Activated naive CD4-positive, alpha-beta T cell treated with anti-CD3 and anti-CD28 coated beads, Interleukin-2, amount 50 U/mL, for 72 hours (primary cell): ENCODE results near the gene TSG101. TPM values are rescaled to one million over a fixed set of nuclear protein-coding genes. Genes with fewer than 3 reads are reported as not detected.

Experiments
- ATAC-seq, 2 donors: fragments of 150-1000 bp; cut with Tn5 transposase; 2 replicates each; pipeline ENCODE4 v1.10.0; 2021; ENCODE audit warnings: mild to moderate bottlenecking in 2 of 2, moderate library complexity in 2 of 2
- DNase-seq, 2 donors: peaks; one replicate each; pipeline ENCODE4 v3.0.0; 2021 to 2022; ENCODE audit warnings: low spot score in 2 of 2
- H3K27ac Mint-ChIP-seq, 2 donors: one replicate each; pipeline ENCODE4 v1.8.0; 2022; ENCODE audit warnings: mild to moderate bottlenecking in 2 of 2, mixed read lengths in 2 of 2
- H3K36me3 Mint-ChIP-seq, 2 donors: one replicate each; pipeline ENCODE4 v1.8.0; 2022; ENCODE audit warnings: mixed read lengths in 2 of 2
- H3K9me3 Mint-ChIP-seq, 2 donors: one replicate each; pipeline ENCODE4 v1.8.0; 2022; ENCODE audit warnings: mixed read lengths in 2 of 2
- total RNA-seq, 2 donors: library from RNA; stranded (reverse); gene quantifications; one replicate each; pipeline ENCODE4 v1.2.3, GENCODE V29; 2022

The TSG101 gene
- total RNA-seq, 2 donors from 2014 or later: 34.0 to 45.0 TPM

- DNase-seq (no peak), ATAC-seq (no peak)
- Mint-ChIP-seq H3K36me3 (no peaks in the 10 kb centered on the region), H3K9me3 (no peaks in the 10 kb centered on the region), H3K27ac (no peak overlapping the region)
Observed at GRCh38 chr11:18463439-18463838, 63.3 kb downstream of the TSG101 start.

DNA sequence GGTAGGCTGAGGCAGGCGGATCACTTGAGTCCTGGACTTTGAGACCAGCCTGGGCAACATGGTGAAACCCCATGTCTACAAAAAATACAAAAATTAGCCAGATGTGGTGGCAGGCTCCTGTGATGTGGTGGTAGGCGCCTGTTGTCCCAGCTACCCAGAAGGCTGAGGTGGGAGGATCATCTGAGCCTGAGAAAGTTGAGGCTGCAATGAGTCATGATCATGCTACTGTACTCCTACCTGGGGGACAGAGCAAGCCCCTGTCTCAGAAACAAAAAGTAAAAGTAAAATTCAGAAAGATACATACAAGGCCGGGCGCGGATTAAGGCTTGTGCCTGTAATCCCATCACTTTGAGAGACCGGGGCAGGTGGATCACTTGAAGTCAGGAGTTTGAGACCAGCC is 64.8 kb downstream of the TSG101 start:
- Mint-ChIP-seq H3K9me3 (no peaks in the 10 kb centered on the region), H3K36me3 (no peaks in the 10 kb centered on the region), H3K27ac (no peak overlapping the region)
- peak in 1 of 2 donors; percentile 23 for DNase-seq
- peak; percentile 85 to 92 for ATAC-seq

GRCh38 chr11:18459634-18460033 is 67.1 kb downstream of the TSG101 start:
- H3K9me3 Mint-ChIP-seq: no peaks in the 10 kb centered on the region
- no peak overlapping the region for H3K27ac Mint-ChIP-seq
- no peak for DNase-seq
- no peak for ATAC-seq
- H3K36me3 Mint-ChIP-seq: peaks cover 0 to 5% of the 10 kb centered on the region in 2 donors

GRCh38 chr11:18457450-18457849 is 69.3 kb downstream of the TSG101 start:
- DNase-seq (no peak), ATAC-seq (peak in 1 of 2 donors; percentile 45)
- no peaks in the 10 kb centered on the region for H3K9me3 Mint-ChIP-seq
- H3K36me3 Mint-ChIP-seq: peaks cover 0 to 5% of the 10 kb centered on the region in 2 donors
- no peak overlapping the region for H3K27ac Mint-ChIP-seq

- H3K27ac Mint-ChIP-seq: no peak within 1 kb of the TSS
- ATAC-seq (no peak), DNase-seq (no peak)
- no peaks in the 10 kb centered on the region for H3K9me3 Mint-ChIP-seq
- H3K36me3 Mint-ChIP-seq: peaks cover 0 to 5% of the 10 kb centered on the region in 2 donors
Observed at GRCh38 chr11:18455686-18456372, 70.9 kb downstream of the TSG101 start, which contains the start of gene LDHAL6A. Gene LDHAL6A, plus strand, starts transcription at chr11:18455856. Its CDS starts 825 bp downstream, at chr11:18456681.

DNA sequence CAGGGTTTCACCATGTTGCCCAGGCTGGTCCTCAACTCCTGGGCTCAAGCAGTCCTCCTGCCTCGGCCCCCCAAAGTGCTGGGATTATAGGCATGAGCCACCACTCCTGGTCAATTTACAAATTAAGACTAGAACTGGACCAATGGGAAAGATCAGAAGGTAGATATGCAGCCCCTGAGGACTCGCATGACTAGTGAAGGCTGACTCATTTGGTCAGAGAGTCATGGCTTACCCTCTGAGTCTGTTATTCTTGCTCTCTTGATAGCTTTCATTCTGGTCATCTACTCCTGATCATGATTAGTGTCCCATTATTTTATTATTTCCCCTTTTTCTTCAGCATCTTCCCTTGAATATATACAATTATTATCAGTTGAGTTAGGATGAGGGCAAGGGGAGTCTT is 73.8 kb downstream of the TSG101 start:
- no peak for ATAC-seq
- Mint-ChIP-seq H3K9me3 (no peaks in the 10 kb centered on the region), H3K27ac (no peak overlapping the region), H3K36me3 (peaks cover 0 to 5% of the 10 kb centered on the region in 2 donors)
- no peak for DNase-seq

DNA sequence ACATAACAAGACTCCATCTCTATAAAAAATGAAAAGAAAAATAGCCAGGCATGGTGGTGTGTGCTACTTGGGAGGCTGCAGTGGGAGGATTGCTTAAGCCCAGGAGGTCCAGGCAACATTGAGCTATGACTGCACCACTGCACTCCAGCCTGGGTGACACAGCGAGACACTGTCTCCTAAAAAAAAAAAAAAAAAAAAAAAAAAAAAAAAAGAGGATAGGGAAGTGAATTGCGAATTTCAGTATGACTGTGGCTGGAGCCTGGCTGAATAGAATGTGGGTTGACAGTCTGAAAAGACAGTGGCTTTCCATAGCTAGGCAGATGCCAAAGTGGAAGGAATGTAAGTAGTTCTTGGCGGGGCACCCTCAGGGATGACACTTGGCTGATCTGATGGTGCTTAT is 77.5 kb downstream of the TSG101 start:
- ATAC-seq (no peak), DNase-seq (no peak)
- no peaks in the 10 kb centered on the region for H3K36me3 Mint-ChIP-seq
- H3K9me3 Mint-ChIP-seq: no peaks in the 10 kb centered on the region
- H3K27ac Mint-ChIP-seq: no peak overlapping the region

DNA sequence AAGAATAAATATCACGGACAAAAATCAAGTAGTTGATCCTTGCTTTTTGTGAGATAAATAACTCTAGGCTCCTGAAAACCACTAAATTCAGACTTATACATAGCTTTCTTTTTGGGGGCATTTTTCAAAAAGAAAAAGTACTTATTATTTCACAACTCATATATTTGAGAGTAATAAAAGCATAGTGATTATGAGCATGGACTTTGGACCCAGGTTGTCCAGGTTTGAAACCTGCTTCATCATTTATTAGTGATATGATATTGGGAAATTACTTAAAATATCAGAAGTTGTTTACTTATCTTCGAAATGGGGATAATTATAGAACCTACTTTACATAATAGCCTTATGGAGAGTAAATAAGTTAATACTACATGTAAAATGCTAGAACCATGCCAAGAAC is 88.1 kb downstream of the TSG101 start:
- peaks cover 0 to 12% of the 10 kb centered on the region in 2 donors for H3K36me3 Mint-ChIP-seq
- peaks cover 0 to 13% of the 10 kb centered on the region in 2 donors for H3K9me3 Mint-ChIP-seq
- DNase-seq: no peak
- H3K27ac Mint-ChIP-seq: no peak overlapping the region
- ATAC-seq: no peak

Other genes starting within 250 kb of the TSG101 start
- 10 to 100 TPM; 17.9 to 26.8 TPM for gene HPS5, start 204.8 kb downstream of the TSG101 start, total RNA-seq
- 10 to 100 TPM; 36.1 to 53.6 TPM for gene GTF2H1, start 204.4 kb downstream of the TSG101 start, total RNA-seq
- gene LDHA, start 132.4 kb downstream of the TSG101 start, total RNA-seq: 1,000 to 10,000 TPM in 1 of 2 donors, 100 to 1,000 TPM in 1; 979 to 2,196 TPM
- gene LDHC, start 114.6 kb downstream of the TSG101 start, total RNA-seq: not detected
- not detected for gene LDHAL6A, start 71.1 kb downstream of the TSG101 start, total RNA-seq
- 10 to 100 TPM; 11.3 to 17.8 TPM for gene UEVLD, start 61.8 kb upstream of the TSG101 start, total RNA-seq
- gene MISFA, start 72.8 kb upstream of the TSG101 start, total RNA-seq: 1 to 10 TPM in 1 of 2 donors, under 1 TPM in 1; 0.93 to 4.0 TPM
- gene SPTY2D1, start 107.4 kb upstream of the TSG101 start, total RNA-seq: 10 to 100 TPM; 15.5 to 30.5 TPM
- 1 to 10 TPM in 1 of 2 donors, under 1 TPM in 1; 0.16 to 1.5 TPM for gene TMEM86A, start 171.8 kb upstream of the TSG101 start, total RNA-seq
- gene IGSF22, start 199.2 kb upstream of the TSG101 start, total RNA-seq: under 1 TPM; 0.19 to 0.36 TPM